Measurements from ENCODE around the gene ATP6AP1.
A peak's percentile ranks its signal among the peaks of the same experiment; 100 is the strongest.

The ATP6AP1 gene

DNA sequence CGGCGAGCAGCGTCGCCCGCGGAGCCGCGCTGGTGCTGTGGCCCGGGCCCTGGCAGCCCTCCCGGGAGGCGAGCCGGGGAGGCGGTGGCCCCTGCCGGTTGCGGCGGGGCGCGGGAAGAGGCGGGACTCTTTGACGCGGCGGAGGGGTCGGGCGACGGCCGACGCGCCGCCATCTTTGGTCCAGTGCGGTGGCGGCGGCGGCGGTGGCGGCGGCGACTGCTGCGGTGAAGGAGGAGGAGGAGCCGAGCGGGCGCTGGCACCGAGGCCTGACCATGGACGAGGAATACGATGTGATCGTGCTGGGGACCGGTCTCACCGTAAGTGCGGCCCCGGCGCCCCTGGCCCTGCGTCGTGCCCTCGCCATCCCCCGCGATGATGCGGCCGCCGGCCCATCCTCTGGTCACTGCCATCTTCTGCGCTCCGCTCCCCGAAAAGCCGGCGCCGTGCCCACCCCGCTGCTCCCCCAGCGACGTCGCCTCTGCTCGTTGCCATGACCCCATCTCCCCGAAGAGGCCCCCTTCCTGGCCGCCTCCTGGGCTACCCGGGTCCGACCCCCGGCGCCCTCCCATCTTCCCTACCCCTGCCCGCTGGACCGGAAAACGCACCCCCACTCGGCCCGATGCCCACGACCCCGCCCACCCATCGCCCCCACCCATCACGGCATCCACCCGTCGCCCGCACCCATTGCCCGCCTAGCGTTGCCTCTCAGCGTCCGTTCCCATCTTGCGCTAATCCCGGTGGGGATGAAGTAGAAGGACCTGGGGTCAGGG, 8.7 kb downstream of the ATP6AP1 start, which contains the start of gene GDI1 (continued):
- TF ChIP-seq ZNF394 (tag by site-specific recombination; IDR thresholded peaks at IDR 0.05; ENCODE audit: borderline replicate concordance) = no peak
- no peak for TF ChIP-seq PRDM1 (tag by site-specific recombination; IDR thresholded peaks at IDR 0.05)
- TF ChIP-seq ZNF350 (tag by site-specific recombination; IDR thresholded peaks at IDR 0.05) = no peak
- peak; percentile 27; the same call in 1 of the 2 replicates for TF ChIP-seq SP7 (tag by site-specific recombination; IDR thresholded peaks at IDR 0.05)
- no peak for TF ChIP-seq ZNF548 (tag by site-specific recombination; IDR thresholded peaks at IDR 0.05)
- TF ChIP-seq, protein P1, sequence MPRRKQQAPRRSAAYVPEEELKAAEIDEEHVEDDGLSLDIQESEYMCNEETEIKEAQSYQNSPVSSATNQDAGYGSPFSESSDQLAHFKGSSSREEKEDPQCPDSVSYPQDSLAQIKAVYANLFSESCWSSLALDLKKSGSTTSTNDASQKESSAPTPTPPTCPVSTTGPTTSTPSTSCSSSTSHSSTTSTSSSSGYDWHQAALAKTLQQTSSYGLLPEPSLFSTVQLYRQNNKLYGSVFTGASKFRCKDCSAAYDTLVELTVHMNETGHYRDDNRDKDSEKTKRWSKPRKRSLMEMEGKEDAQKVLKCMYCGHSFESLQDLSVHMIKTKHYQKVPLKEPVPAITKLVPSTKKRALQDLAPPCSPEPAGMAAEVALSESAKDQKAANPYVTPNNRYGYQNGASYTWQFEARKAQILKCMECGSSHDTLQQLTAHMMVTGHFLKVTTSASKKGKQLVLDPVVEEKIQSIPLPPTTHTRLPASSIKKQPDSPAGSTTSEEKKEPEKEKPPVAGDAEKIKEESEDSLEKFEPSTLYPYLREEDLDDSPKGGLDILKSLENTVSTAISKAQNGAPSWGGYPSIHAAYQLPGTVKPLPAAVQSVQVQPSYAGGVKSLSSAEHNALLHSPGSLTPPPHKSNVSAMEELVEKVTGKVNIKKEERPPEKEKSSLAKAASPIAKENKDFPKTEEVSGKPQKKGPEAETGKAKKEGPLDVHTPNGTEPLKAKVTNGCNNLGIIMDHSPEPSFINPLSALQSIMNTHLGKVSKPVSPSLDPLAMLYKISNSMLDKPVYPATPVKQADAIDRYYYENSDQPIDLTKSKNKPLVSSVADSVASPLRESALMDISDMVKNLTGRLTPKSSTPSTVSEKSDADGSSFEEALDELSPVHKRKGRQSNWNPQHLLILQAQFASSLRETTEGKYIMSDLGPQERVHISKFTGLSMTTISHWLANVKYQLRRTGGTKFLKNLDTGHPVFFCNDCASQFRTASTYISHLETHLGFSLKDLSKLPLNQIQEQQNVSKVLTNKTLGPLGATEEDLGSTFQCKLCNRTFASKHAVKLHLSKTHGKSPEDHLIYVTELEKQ (tag by site-specific recombination; IDR thresholded peaks at IDR 0.05; ENCODE audit: borderline replicate concordance) = no peak
- TF ChIP-seq YY1 (tag by site-specific recombination; IDR thresholded peaks at IDR 0.05) = peak; percentile 93
- peak; percentile 79 for TF ChIP-seq KLF16 (tag by site-specific recombination; IDR thresholded peaks at IDR 0.05)
- TF ChIP-seq IKZF3 (tag by site-specific recombination; IDR thresholded peaks at IDR 0.05) = no peak
- TF ChIP-seq ZNF239 (tag by site-specific recombination; IDR thresholded peaks at IDR 0.05) = no peak
- no peak for TF ChIP-seq ZNF175 (tag by site-specific recombination; IDR thresholded peaks at IDR 0.05)
- TF ChIP-seq ZNF785 (tag by site-specific recombination; IDR thresholded peaks at IDR 0.05) = no peak
- no peak for TF ChIP-seq TCF7L2 (IDR thresholded peaks at IDR 0.05; ENCODE audit: borderline replicate concordance, low read depth, low read length)
- no peak for TF ChIP-seq ZNF473 (tag by site-specific recombination; IDR thresholded peaks at IDR 0.05)
- TF ChIP-seq KLF8 (tag by site-specific recombination; IDR thresholded peaks at IDR 0.05) = peak; percentile 59; the same call in 1 of the 2 replicates
- TF ChIP-seq, protein P2, sequence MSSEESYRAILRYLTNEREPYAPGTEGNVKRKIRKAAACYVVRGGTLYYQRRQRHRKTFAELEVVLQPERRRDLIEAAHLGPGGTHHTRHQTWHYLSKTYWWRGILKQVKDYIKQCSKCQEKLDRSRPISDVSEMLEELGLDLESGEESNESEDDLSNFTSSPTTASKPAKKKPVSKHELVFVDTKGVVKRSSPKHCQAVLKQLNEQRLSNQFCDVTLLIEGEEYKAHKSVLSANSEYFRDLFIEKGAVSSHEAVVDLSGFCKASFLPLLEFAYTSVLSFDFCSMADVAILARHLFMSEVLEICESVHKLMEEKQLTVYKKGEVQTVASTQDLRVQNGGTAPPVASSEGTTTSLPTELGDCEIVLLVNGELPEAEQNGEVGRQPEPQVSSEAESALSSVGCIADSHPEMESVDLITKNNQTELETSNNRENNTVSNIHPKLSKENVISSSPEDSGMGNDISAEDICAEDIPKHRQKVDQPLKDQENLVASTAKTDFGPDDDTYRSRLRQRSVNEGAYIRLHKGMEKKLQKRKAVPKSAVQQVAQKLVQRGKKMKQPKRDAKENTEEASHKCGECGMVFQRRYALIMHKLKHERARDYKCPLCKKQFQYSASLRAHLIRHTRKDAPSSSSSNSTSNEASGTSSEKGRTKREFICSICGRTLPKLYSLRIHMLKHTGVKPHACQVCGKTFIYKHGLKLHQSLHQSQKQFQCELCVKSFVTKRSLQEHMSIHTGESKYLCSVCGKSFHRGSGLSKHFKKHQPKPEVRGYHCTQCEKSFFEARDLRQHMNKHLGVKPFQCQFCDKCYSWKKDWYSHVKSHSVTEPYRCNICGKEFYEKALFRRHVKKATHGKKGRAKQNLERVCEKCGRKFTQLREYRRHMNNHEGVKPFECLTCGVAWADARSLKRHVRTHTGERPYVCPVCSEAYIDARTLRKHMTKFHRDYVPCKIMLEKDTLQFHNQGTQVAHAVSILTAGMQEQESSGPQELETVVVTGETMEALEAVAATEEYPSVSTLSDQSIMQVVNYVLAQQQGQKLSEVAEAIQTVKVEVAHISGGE (tag by site-specific recombination; conservative IDR thresholded peaks at IDR 0.05; ENCODE audit: low read depth) = no peak
- TF ChIP-seq, protein P3, sequence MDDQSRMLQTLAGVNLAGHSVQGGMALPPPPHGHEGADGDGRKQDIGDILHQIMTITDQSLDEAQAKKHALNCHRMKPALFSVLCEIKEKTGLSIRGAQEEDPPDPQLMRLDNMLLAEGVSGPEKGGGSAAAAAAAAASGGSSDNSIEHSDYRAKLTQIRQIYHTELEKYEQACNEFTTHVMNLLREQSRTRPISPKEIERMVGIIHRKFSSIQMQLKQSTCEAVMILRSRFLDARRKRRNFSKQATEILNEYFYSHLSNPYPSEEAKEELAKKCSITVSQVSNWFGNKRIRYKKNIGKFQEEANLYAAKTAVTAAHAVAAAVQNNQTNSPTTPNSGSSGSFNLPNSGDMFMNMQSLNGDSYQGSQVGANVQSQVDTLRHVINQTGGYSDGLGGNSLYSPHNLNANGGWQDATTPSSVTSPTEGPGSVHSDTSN (CRISPR knock-in tag; IDR thresholded peaks at IDR 0.05) = no peak
- no peak for TF ChIP-seq ZNF571 (tag by site-specific recombination; IDR thresholded peaks at IDR 0.05)
- no peak for TF ChIP-seq ZNF112 (tag by site-specific recombination; IDR thresholded peaks at IDR 0.05)
- TF ChIP-seq ZNF391 (tag by site-specific recombination; IDR thresholded peaks at IDR 0.05; ENCODE audit: borderline replicate concordance, low read depth) = no peak
- TF ChIP-seq ZNF132 (tag by site-specific recombination; IDR thresholded peaks at IDR 0.05; ENCODE audit: borderline replicate concordance) = no peak
- TF ChIP-seq, protein P4, sequence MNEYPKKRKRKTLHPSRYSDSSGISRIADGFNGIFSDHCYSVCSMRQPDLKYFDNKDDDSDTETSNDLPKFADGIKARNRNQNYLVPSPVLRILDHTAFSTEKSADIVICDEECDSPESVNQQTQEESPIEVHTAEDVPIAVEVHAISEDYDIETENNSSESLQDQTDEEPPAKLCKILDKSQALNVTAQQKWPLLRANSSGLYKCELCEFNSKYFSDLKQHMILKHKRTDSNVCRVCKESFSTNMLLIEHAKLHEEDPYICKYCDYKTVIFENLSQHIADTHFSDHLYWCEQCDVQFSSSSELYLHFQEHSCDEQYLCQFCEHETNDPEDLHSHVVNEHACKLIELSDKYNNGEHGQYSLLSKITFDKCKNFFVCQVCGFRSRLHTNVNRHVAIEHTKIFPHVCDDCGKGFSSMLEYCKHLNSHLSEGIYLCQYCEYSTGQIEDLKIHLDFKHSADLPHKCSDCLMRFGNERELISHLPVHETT (tag by site-specific recombination; IDR thresholded peaks at IDR 0.05) = no peak
- TF ChIP-seq ZNF707 (tag by site-specific recombination; IDR thresholded peaks at IDR 0.05) = no peak
- no peak for TF ChIP-seq MZF1 (tag by site-specific recombination; IDR thresholded peaks at IDR 0.05; ENCODE audit: borderline replicate concordance)
- no peak for TF ChIP-seq ZNF549 (tag by site-specific recombination; IDR thresholded peaks at IDR 0.05)
- no peak for TF ChIP-seq ZNF521 (tag by site-specific recombination; IDR thresholded peaks at IDR 0.05)
- no peak for TF ChIP-seq ZNF830 (tag by site-specific recombination; IDR thresholded peaks at IDR 0.05; ENCODE audit: low read depth)
- no peak for TF ChIP-seq ZNF324 (tag by site-specific recombination; IDR thresholded peaks at IDR 0.05)
- no peak for TF ChIP-seq ZNF274 (IDR thresholded peaks at IDR 0.05; ENCODE audit: low read length)
- TF ChIP-seq ZNF274 (tag by site-specific recombination; IDR thresholded peaks at IDR 0.05; ENCODE audit: borderline replicate concordance) = no peak
- no peak for TF ChIP-seq SETDB1 (IDR thresholded peaks at IDR 0.05; ENCODE audit: insufficient read length, low read length)
- peak; percentile 47; the same call in 1 of the 2 replicates for TF ChIP-seq ZSCAN30 (tag by site-specific recombination; IDR thresholded peaks at IDR 0.05)
